Keratinocyte (primary cell): ENCODE measurements around the gene RNASE2.

Experiments
- CTCF ChIP-seq, 3 experiments: IDR thresholded peaks in 1 of 3; conservative IDR thresholded peaks in 1 of 3; optimal IDR thresholded peaks in 1 of 3; 2 replicates in 2 of 3; 3 replicates in 1 of 3; pipeline versions ENCODE3 to v1.5.1; 2011; ENCODE audit warnings: low read length in 3 of 3, mild to moderate bottlenecking in 3 of 3, moderate library complexity in 2 of 3, control low read depth in 1 of 3, inconsistent platforms in 1 of 3; ENCODE audit not compliant: insufficient read depth in 2 of 3; ENCODE audit errors: extremely low read depth in 1 of 3
- EZH2 ChIP-seq: IDR thresholded peaks from one replicate; pipeline ENCODE4 v1.6.1; 2012; ENCODE audit warnings: inconsistent platforms, mild to moderate bottlenecking, low read length, moderate library complexity

- no peak for TF ChIP-seq CTCF (optimal IDR thresholded peaks at IDR 0.05 in 1 of 3, IDR thresholded peaks at IDR 0.05 in 1 of 3, conservative IDR thresholded peaks at IDR 0.05 in 1 of 3; ENCODE audit: extremely low read depth in 1 of 3, insufficient read depth in 2 of 3, low read length in 3 of 3)
- TF ChIP-seq EZH2: no peak
These were observed 45.9 kb downstream of the RNASE2 start for GRCh38 chr14:21001218-21001617.
